GM21528 (cell line): ENCODE measurements around the gene NEAT1.

Experiments used
- ATAC-seq: cut with Tn5 transposase; IDR thresholded peaks from one replicate; pipeline ENCODE4 v1.9.1; 2021; ENCODE audit warnings: mild to moderate bottlenecking, moderate library complexity; ENCODE audit not compliant: unreplicated experiment, low FRiP score

The NEAT1 gene

GRCh38 chr11:65420979-65421793 lies 1.4 kb upstream of the NEAT1 start:
- no peak for ATAC-seq

- ATAC-seq: no peak
These were observed 585 bp upstream of the NEAT1 start for GRCh38 chr11:65421794-65422632.

- no peak for ATAC-seq
These were observed 1.1 kb downstream of the NEAT1 start for GRCh38 chr11:65423516-65424204.

GRCh38 chr11:65424205-65425104 lies 1.9 kb downstream of the NEAT1 start:
- ATAC-seq: no peak

- ATAC-seq: no peak
These were observed 2.7 kb downstream of the NEAT1 start for GRCh38 chr11:65425105-65425970.

GRCh38 chr11:65425971-65426838 lies 3.6 kb downstream of the NEAT1 start:
- ATAC-seq: no peak

- ATAC-seq: no peak
These were observed 4.5 kb downstream of the NEAT1 start for GRCh38 chr11:65426839-65427690.

- no peak for ATAC-seq
These were observed 5.3 kb downstream of the NEAT1 start for GRCh38 chr11:65427691-65428577.

- no peak for ATAC-seq
These were observed 6.0 kb downstream of the NEAT1 start for GRCh38 chr11:65428578-65429067.

GRCh38 chr11:65429068-65429681 lies 6.6 kb downstream of the NEAT1 start:
- ATAC-seq: no peak

- ATAC-seq: no peak
These were observed 7.3 kb downstream of the NEAT1 start for GRCh38 chr11:65429724-65430405.

- no peak for ATAC-seq
These were observed 8.0 kb downstream of the NEAT1 start for GRCh38 chr11:65430406-65431217.

- no peak for ATAC-seq
These were observed 9.0 kb downstream of the NEAT1 start for GRCh38 chr11:65431451-65432099.
